HepG2 (cell line): ENCODE results near the gene DLX1. TPM values are rescaled to one million over a fixed set of nuclear protein-coding genes. Genes with fewer than 3 reads are reported as not detected.

ENCODE experiments used
- ARID5B ChIP-seq: IDR thresholded peaks from 2 replicates; pipeline ENCODE4 v1.4.0; 2020; ENCODE audit warnings: mild to moderate bottlenecking, missing genetic modification reagents
- DDIT3 ChIP-seq: sonication (generic); formaldehyde crosslinking; IDR thresholded peaks from 2 replicates; pipeline ENCODE4 v1.4.0; 2020; ENCODE audit warnings: mild to moderate bottlenecking, missing genetic modification reagents
- HINFP ChIP-seq: sonication (generic); formaldehyde crosslinking; IDR thresholded peaks from 2 replicates; pipeline ENCODE4 v1.4.0; 2020; ENCODE audit warnings: low read depth, mild to moderate bottlenecking, missing genetic modification reagents
- HNRNPH1 ChIP-seq: fragments of 200-400 bp; formaldehyde crosslinking; optimal IDR thresholded peaks from 2 replicates; pipeline ENCODE3; 2017; ENCODE audit warnings: mild to moderate bottlenecking, low read depth, low read length
- NFIC ChIP-seq: IDR thresholded peaks from 2 replicates; pipeline ENCODE4 v1.6.1; 2012; ENCODE audit warnings: mild to moderate bottlenecking, low read length, inconsistent platforms
- NPAS2 ChIP-seq: sonication (generic); formaldehyde crosslinking; IDR thresholded peaks from 2 replicates; pipeline ENCODE4 v1.8.0; 2022; ENCODE audit warnings: mild to moderate bottlenecking, missing genetic modification reagents, borderline replicate concordance
- REST ChIP-seq, 2 experiments: IDR thresholded peaks; 2 replicates each; pipeline ENCODE4 v1.6.1; 2011 to 2012; ENCODE audit warnings: low read length in 2 of 2, borderline replicate concordance in 1 of 2, low read depth in 1 of 2, mild to moderate bottlenecking in 1 of 2, moderate library complexity in 1 of 2
- SATB2 ChIP-seq: sonication (generic); formaldehyde crosslinking; IDR thresholded peaks from 2 replicates; pipeline ENCODE4 v1.5.0; 2020; ENCODE audit warnings: missing genetic modification reagents
- ZBTB44 ChIP-seq: sonication (generic); formaldehyde crosslinking; IDR thresholded peaks from 2 replicates; pipeline ENCODE4 v1.4.0; 2020; ENCODE audit warnings: missing genetic modification reagents
- ZMAT5 ChIP-seq: sonication (generic); formaldehyde crosslinking; IDR thresholded peaks from 2 replicates; pipeline ENCODE4 v1.5.0; 2020; ENCODE audit warnings: mild to moderate bottlenecking, low read depth, missing genetic modification reagents, borderline replicate concordance
- ZNF530 ChIP-seq: sonication (generic); formaldehyde crosslinking; IDR thresholded peaks from 2 replicates; pipeline ENCODE4 v1.5.0; 2020; ENCODE audit warnings: low read depth, mild to moderate bottlenecking, missing genetic modification reagents
- ZNF557 ChIP-seq: sonication (generic); formaldehyde crosslinking; IDR thresholded peaks from 2 replicates; pipeline ENCODE4 v1.4.0; 2020; ENCODE audit warnings: missing genetic modification reagents
- ZNF576 ChIP-seq: sonication (generic); formaldehyde crosslinking; IDR thresholded peaks from 2 replicates; pipeline ENCODE4 v1.4.0; 2020; ENCODE audit warnings: mild to moderate bottlenecking, missing genetic modification reagents
- ZNF619 ChIP-seq: sonication (generic); formaldehyde crosslinking; IDR thresholded peaks from 2 replicates; pipeline ENCODE4 v1.4.0; 2020; ENCODE audit warnings: mild to moderate bottlenecking, missing genetic modification reagents
- ZNF850 ChIP-seq: sonication (generic); formaldehyde crosslinking; conservative IDR thresholded peaks from 2 replicates; pipeline ENCODE4 v1.9.0; 2021; ENCODE audit warnings: mild to moderate bottlenecking, missing genetic modification reagents
- polyA plus RNA-seq, 8 experiments: library from polyadenylated mRNA; depleted of rRNA in 3 of 8; stranded (reverse) in 7 of 8; unstranded in 1 of 8; fragments of >200 nt; fragmentation: Illumina TruSeq in 4 of 8; extraction: Trizol in 4 of 8; gene quantifications; 2 replicates each; pipeline versions ENCODE4 v1.2.1 to v1.2.3, GENCODE V29; 2011 to 2016; ENCODE audit warnings: low read depth in 4 of 8, missing spikeins in 1 of 8, mixed read lengths in 1 of 8; ENCODE audit not compliant: insufficient read depth in 1 of 8
- total RNA-seq, 5 experiments: library from RNA; depleted of rRNA; stranded (reverse); fragments of >200 nt; fragmentation: Illumina TruSeq; extraction: Trizol; gene quantifications; 2 replicates each; pipeline ENCODE4 v1.2.3, GENCODE V29; 2016; ENCODE audit warnings: low read depth in 1 of 5

Gene DLX1
- total and polyA plus RNA-seq, 2 of the 13 experiments (the other 11 are each of a cell fraction or from before 2014, with no cell fraction given), result 0.18 to 0.86 TPM

GRCh38 chr2:172102391-172103359 lies 17.4 kb downstream of the DLX1 start, which contains the start of gene DLX2 (continued):
- TF ChIP-seq ZNF576 (CRISPR knock-in tag) (peak; percentile 80; the same call in 1 of the 2 replicates), ZMAT5 (no peak), ZNF557 (peak; percentile 93), ZBTB44 (CRISPR knock-in tag) (0 out of 2 replicates have a peak, but pooled peaks have one; percentile 31), HNRNPH1 (no peak), ZNF850 (CRISPR knock-in tag) (no peak), ZNF619 (no peak), SATB2 (CRISPR knock-in tag) (peak; percentile 97), DDIT3 (no peak), NFIC (no peak), ZNF530 (peak; percentile 79; the same call in 1 of the 2 replicates), NPAS2 (no peak), REST (IDR thresholded peaks at IDR 0.05; ENCODE audit: borderline replicate concordance in 1 of 2, low read depth in 1 of 2, low read length in 2 of 2) (no peak), ARID5B (CRISPR knock-in tag) (peak; percentile 51; the same call in 1 of the 2 replicates), HINFP (CRISPR knock-in tag) (no peak)
